NB4 (cell line): ENCODE data around the gene LZTS2.

Source experiments
- CTCF ChIP-seq: IDR thresholded peaks from one replicate; pipeline ENCODE4 v1.5.1; 2012; ENCODE audit warnings: low read depth, low read length
- POLR2A ChIP-seq: IDR thresholded peaks from 2 replicates; pipeline ENCODE4 v1.6.1; 2011; ENCODE audit warnings: mild to moderate bottlenecking; ENCODE audit not compliant: insufficient read length; ENCODE audit errors: extremely low read depth
- TF ChIP-seq, protein P1 (sequence below): IDR thresholded peaks from 2 replicates; pipeline ENCODE4 v1.6.1; 2011; ENCODE audit warnings: low read depth, low read length

DNA sequence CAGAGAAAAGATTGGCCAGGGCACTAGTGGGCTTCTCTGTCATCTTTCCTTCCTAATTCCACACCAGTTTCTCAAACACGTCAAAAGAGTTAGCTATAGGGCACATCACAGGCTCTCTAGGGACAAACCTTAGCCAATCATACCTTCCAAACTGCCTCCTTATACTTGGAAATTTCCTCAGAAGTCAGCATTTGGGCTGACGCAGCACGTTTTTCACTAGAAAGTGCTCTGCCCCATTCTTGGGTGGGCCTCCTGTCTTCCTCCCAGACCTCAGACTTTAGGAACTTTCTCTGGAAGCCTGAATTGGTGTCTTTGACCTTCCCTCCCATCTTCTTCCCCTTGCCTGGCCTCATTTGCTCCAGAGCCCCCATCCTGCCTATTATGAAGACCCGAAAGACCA, 42.5 kb downstream of the LZTS2 start:
- no peak for TF ChIP-seq POLR2A
- no peak for TF ChIP-seq CTCF
- TF ChIP-seq, protein P1, sequence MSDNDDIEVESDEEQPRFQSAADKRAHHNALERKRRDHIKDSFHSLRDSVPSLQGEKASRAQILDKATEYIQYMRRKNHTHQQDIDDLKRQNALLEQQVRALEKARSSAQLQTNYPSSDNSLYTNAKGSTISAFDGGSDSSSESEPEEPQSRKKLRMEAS: no peak
